Activated CD8-positive, alpha-beta memory T cell treated with anti-CD3 and anti-CD28 coated beads, Interleukin-2, amount 50 U/mL, for 48 hours (primary cell): ENCODE data around the gene RSPH10B2.
"Not testable (repeated sequence)": the region's sequence is repeated elsewhere in the genome, so short reads cannot be mapped to it uniquely, and the experiment has no call there.

ENCODE experiments used
- DNase-seq: peaks from one replicate; pipeline ENCODE4 v3.0.0-alpha.2; 2020

RSPH10B2 gene

DNA sequence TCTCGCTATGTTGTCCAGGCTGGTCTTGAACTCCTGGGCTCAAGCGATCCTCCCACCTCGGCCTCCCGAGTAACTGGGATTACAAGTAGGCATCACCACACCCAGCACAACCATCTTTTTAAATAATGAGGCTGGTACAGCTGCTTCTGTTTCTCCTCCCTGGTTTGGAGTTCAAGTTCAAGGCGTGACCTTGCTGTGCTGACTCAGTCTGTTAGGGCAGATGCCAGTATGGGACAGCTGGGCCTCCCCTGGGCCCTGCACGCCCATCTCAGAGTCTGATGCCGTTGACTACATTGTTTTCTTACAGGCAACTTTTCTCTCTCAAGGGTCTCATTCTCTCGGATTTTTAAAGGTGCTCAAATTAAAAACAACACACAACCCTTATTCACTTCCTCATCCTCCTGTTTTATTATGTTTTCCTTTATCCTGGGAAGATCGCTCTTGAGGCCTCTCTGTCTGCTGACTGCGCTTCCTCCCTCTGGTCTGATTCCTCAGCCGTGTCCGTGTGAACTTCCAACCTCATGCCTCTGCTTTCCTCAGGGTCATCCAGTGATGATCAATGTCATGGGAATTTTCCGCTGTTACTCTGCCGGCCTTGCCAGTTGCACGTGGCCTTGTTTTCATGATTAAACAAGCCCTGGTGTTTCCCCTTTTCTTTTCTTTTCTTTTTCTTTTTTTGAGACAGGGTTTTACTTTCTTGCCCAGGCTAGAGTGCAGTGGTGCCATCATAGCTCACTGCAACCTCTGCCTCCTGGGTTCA is 38.4 kb downstream of the RSPH10B2 start:
- DNase-seq: not testable (repeated sequence)

DNA sequence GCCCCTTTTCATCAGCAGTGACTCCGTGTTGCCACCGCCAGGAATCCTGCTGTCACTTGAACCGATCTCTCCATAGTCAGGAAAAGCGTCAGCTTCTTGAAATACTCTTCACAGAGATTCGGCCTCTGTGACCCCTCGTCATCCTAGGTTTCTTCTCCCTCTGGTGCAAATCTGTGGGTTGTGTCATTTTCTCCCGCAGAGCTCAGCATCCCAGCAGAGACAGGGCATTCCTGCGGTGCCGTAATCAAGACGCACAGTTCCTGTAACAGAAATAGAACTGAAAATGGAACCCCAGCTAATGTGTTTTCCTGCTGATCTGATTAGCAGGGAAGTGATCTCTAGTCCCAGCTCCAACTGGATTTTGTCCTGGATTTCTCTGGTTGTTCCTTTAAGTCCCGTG is 40.4 kb downstream of the RSPH10B2 start:
- DNase-seq: not testable (repeated sequence)

- DNase-seq: not testable (repeated sequence)
Observed at GRCh38 chr7:6797218-6797617, 43.3 kb downstream of the RSPH10B2 start.

- DNase-seq: not testable (repeated sequence)
Observed at GRCh38 chr7:6798047-6798446, 44.1 kb downstream of the RSPH10B2 start.

DNA sequence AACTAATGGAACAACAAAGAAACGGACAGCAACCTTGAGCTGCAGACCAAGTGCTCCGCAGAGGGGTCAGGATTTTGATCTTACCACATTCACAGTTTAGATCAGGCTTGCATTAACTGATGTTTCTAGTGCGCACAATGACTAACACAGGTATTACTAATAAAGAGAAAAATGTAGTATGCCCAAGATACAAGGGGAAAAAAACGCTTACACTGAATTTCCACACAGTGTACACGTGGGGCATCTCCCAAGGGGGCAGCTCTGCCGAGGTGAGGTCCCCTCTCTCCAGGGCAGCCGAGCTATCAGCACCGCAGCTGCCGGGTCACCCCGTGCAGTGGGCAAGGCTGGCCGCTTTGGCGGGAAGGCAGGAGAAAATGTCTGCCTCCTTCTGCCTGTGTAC is 46.0 kb downstream of the RSPH10B2 start:
- DNase-seq: not testable (repeated sequence)

DNA sequence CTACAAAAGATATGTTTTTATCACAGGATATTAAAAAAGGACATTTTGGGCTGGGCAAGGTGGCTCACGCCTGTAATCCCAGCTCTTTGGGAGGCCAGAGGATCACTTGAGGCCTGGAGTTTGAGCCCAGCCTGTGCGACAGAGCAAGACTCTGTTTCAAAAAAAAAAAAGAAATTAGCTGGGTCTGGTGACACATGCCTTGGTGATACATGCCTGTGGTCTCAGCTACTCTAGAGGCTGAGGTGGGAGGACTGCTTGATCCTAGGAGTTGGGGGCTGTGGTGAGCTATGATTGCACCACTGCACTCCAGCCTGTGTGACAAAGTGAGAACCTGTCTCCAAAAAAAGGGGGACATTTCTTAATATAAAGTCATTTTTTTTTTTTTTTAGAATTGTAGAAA is 46.4 kb downstream of the RSPH10B2 start:
- DNase-seq: not testable (repeated sequence)

- not testable (repeated sequence) for DNase-seq
Observed at GRCh38 chr7:6807393-6807918, 53.6 kb downstream of the RSPH10B2 start.

GRCh38 chr7:6807959-6808358 is 54.1 kb downstream of the RSPH10B2 start:
- not testable (repeated sequence) for DNase-seq

- DNase-seq: not testable (repeated sequence)
Observed at GRCh38 chr7:6813011-6813410, 59.1 kb downstream of the RSPH10B2 start.

GRCh38 chr7:6815470-6815869 is 61.6 kb downstream of the RSPH10B2 start:
- not testable (repeated sequence) for DNase-seq

DNA sequence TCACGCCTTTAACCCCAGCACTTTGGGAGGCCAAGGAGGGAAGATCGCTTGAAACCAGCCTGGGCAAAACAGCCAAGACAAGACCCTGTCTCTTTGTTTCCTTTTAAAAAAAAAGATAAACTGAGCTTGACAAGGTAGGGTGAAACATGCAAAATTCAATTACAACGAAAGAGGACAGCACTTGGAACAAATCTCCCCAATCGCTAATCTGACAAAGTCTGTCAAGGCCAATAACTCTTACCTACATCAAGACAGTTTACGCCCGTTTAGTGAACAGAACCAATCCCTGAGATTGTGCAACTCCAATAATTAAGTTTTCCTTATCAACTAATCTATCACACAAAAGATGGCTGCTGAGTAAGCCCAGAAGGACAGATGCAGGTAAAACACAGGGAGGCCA is 67.7 kb downstream of the RSPH10B2 start:
- DNase-seq: not testable (repeated sequence)

GRCh38 chr7:6825236-6826125 is 71.6 kb downstream of the RSPH10B2 start:
- not testable (repeated sequence) for DNase-seq

DNA sequence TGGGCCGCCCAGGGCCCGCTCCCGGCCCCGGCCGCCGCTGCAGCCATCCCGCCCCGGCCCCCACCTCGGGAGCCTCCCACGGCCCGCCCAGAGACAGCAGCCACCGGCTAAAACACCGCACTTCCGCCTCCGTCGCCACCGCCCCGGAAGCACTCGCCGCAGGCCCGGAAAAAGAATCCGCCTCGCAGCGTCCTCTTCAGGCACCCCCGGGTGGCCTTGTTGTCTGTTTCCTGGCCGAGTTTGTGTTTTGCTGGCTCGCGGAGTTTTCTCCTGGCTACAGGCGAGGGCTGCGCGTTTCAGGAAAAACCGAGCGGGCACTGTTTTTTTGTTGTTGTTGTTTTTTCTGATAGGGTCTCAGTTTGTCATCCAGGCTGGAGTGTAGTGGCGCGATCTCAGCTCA is 72.2 kb downstream of the RSPH10B2 start, which contains the start of gene CCZ1B:
Gene CCZ1B, minus strand, starts transcription at position 125 of the 400 bp plus-strand sequence. Its CDS starts 78 bp downstream, at position 47.
- DNase-seq: peak; percentile 89

DNA sequence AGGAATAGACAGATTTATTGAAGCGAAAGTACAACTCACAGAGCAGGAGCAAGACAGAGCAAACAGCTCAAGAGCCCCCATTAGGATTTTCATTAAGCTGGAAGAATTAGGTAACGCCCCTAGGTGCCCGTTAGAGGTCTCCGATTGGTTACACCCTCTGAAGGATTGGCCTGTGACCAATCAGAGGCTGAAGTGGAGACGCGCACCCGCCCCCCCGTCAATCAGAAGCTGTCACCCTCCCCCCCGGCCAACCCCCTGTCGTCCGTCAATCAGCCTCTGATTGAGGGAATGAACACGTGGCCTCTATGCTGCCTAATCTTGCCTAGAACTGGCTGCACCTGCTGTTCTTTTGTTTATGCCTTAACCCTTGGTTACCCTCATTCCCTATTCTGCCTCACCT is 73.3 kb downstream of the RSPH10B2 start:
- DNase-seq: not testable (repeated sequence)

GRCh38 chr7:6829616-6830015 is 75.7 kb downstream of the RSPH10B2 start:
- DNase-seq: not testable (repeated sequence)

DNA sequence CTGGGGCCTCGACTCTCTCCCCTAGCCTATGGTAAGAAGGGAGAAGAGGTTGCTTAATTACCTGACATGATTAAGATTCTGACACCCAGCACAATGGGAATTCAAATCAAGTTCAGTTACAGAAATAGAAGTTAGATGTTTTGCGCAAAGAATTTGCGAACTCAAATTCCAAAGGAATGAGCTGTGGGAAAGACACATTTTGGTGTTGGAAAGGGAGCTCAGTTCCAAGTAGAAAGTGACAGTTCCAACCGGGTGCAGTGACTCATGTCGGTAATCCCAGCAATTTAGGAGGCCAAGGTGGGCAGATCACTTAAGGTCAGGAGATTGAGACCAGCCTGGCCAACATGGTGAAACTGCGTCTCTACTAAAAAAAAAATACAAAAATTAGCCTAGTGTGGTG is 76.1 kb downstream of the RSPH10B2 start:
- DNase-seq: not testable (repeated sequence)

GRCh38 chr7:6831018-6831725 is 77.3 kb downstream of the RSPH10B2 start:
- DNase-seq: no peak

- no peak for DNase-seq
Observed at GRCh38 chr7:6833636-6834035, 79.7 kb downstream of the RSPH10B2 start.

- not testable (repeated sequence) for DNase-seq
Observed at GRCh38 chr7:6835521-6835920, 81.6 kb downstream of the RSPH10B2 start.

- DNase-seq: not testable (repeated sequence)
Observed at GRCh38 chr7:6837081-6837480, 83.2 kb downstream of the RSPH10B2 start.

- DNase-seq: not testable (repeated sequence)
Observed at GRCh38 chr7:6842278-6842921, 88.5 kb downstream of the RSPH10B2 start.

DNA sequence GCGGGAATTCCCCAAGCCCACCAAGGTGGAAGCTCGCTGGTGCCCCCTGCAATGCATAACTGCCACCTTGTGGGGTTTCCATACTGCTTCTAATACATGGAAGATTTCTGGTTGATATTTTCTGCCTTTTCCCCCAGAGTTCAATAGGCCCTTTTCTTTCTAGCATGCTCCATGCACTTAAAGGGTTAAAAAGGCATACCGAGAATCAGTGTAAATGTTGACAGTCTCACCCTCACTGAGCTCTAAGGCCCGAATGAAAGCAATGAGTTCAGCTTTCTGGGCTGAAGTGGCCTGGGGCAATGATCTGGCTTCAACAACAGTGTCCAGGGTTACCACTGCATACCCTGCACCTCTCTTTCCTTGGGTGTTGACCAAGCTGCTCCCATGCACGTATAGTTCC is 89.2 kb downstream of the RSPH10B2 start:
- DNase-seq: not testable (repeated sequence)
